Activated naive CD4-positive, alpha-beta T cell treated with anti-CD3 and anti-CD28 coated beads for 36 hours (primary cell): ENCODE results near the gene ZRANB1. TPM values are rescaled to one million over a fixed set of nuclear protein-coding genes. Genes with fewer than 3 reads are reported as not detected.
A peak's percentile ranks its signal among the peaks of the same experiment; 100 is the strongest.
"Not testable (repeated sequence)": the region's sequence is repeated elsewhere in the genome, so short reads cannot be mapped to it uniquely, and the experiment has no call there.

ENCODE experiments used
- CTCF ChIA-PET: fragments of 350-600 bp; sonication (Branson Sonifier 250); formaldehyde crosslinking; loops from one replicate; lab custom pipeline; 2021; ENCODE audit warnings: antibody characterized with exemption; lab: Charles Lee
- DNase-seq: peaks from one replicate; pipeline ENCODE4 v3.0.0-alpha.2; 2020
- H3K27ac Mint-ChIP-seq: one replicate; pipeline ENCODE4 v1.8.0; 2021; ENCODE audit warnings: mild to moderate bottlenecking, mixed read lengths
- H3K27me3 Mint-ChIP-seq: one replicate; pipeline ENCODE4 v1.8.0; 2021; ENCODE audit warnings: low read depth, mixed read lengths
- H3K36me3 Mint-ChIP-seq: one replicate; pipeline ENCODE4 v1.8.0; 2021; ENCODE audit warnings: low read depth, mixed read lengths
- H3K4me1 Mint-ChIP-seq: one replicate; pipeline ENCODE4 v1.8.0; 2021; ENCODE audit warnings: low read depth, mixed read lengths
- H3K4me3 Mint-ChIP-seq: one replicate; pipeline ENCODE4 v1.8.0; 2021; ENCODE audit warnings: mild to moderate bottlenecking, moderate library complexity, mixed read lengths
- H3K9me3 Mint-ChIP-seq: one replicate; pipeline ENCODE4 v1.8.0; 2021; ENCODE audit warnings: mixed read lengths
- intact Hi-C: fragments of 100-400 bp; cut with micrococcal nuclease; formaldehyde crosslinking; loops from one replicate; pipeline ENCODE4 v1.15.1; 2023
- total RNA-seq, 2 experiments: library from RNA; stranded (reverse); gene quantifications; one replicate each; pipeline ENCODE4 v1.2.3, GENCODE V29; 2021

The ZRANB1 gene
- total RNA-seq, 2 experiments from 2014 or later: 10.1 to 10.8 TPM

- no peak for DNase-seq
- peaks cover 5% of the 10 kb centered on the region for H3K27me3 Mint-ChIP-seq
- intact Hi-C loops: no loop called here
- no peak overlapping the region for H3K4me3 Mint-ChIP-seq
- no peaks in the 10 kb centered on the region for H3K9me3 Mint-ChIP-seq
- H3K4me1 Mint-ChIP-seq: peaks cover 9% of the 10 kb centered on the region
- no peak overlapping the region for H3K27ac Mint-ChIP-seq
- no peaks in the 10 kb centered on the region for H3K36me3 Mint-ChIP-seq
- CTCF ChIA-PET: interaction anchor here (0.6 kb wide), 1 partner anchor 42 kb away, joined by 5 read pairs; no protein-coding TSS in a partner anchor
These were observed 29.6 kb upstream of the ZRANB1 start for GRCh38 chr10:124912101-124912886.

- Mint-ChIP-seq H3K4me3 (no peak overlapping the region), H3K27ac (no peak overlapping the region), H3K9me3 (no peaks in the 10 kb centered on the region), H3K4me1 (peaks cover 13% of the 10 kb centered on the region), H3K36me3 (no peaks in the 10 kb centered on the region), H3K27me3 (peaks cover 2% of the 10 kb centered on the region)
- DNase-seq: no peak
- intact Hi-C loops: no loop called here
- CTCF ChIA-PET: no interaction called here
These were observed 28.8 kb upstream of the ZRANB1 start for GRCh38 chr10:124913167-124913566.

- H3K9me3 Mint-ChIP-seq, H3K27me3 Mint-ChIP-seq, H3K4me3 Mint-ChIP-seq, DNase-seq, CTCF ChIA-PET, intact Hi-C loops, H3K36me3 Mint-ChIP-seq, H3K27ac Mint-ChIP-seq: not testable (repeated sequence)
- peaks cover 22% of the 10 kb centered on the region for H3K4me1 Mint-ChIP-seq
These were observed 27.5 kb upstream of the ZRANB1 start for GRCh38 chr10:124914398-124914797.

DNA sequence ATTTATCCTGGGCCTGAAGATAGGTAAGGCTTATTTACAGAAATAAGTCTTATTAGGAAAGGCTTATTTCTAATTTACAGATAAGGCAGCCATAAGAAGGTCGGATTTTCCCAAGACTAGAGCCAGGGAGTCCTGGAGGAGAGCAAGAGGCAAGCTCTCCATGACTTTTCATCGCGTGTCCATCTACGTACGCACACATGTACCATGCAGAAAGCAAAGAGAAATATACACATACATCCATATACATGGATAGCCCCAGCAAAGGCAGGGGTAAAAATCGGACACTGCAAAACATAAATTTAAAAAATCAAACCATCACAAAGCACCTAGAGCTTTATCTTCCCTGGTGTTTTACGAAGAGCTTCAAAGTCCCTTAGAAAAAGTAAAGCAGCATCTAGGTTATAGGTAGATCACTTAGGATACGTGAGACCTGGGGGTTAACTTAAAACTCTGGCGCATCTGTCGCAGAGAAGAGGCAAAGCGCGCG, 25.8 kb upstream of the ZRANB1 start:
- peak overlapping the region; percentile 85 for H3K27ac Mint-ChIP-seq
- no peaks in the 10 kb centered on the region for H3K27me3 Mint-ChIP-seq
- CTCF ChIA-PET: interaction anchor here (0.6 kb wide), 1 partner anchor 499 kb away, joined by 3 read pairs; no protein-coding TSS in a partner anchor
- H3K36me3 Mint-ChIP-seq: peaks cover 1% of the 10 kb centered on the region
- peak overlapping the region; percentile 83 for H3K4me3 Mint-ChIP-seq
- intact Hi-C loops: loop anchor here (1.0 to 5.0 kb wide), 7 partner anchors 114 to 1764 kb away; partner anchors contain the start of genes BCCIP, BUB3, EDRF1 and LHPP
- H3K4me1 Mint-ChIP-seq: peaks cover 35% of the 10 kb centered on the region
- no peak for DNase-seq
- H3K9me3 Mint-ChIP-seq: no peaks in the 10 kb centered on the region

DNA sequence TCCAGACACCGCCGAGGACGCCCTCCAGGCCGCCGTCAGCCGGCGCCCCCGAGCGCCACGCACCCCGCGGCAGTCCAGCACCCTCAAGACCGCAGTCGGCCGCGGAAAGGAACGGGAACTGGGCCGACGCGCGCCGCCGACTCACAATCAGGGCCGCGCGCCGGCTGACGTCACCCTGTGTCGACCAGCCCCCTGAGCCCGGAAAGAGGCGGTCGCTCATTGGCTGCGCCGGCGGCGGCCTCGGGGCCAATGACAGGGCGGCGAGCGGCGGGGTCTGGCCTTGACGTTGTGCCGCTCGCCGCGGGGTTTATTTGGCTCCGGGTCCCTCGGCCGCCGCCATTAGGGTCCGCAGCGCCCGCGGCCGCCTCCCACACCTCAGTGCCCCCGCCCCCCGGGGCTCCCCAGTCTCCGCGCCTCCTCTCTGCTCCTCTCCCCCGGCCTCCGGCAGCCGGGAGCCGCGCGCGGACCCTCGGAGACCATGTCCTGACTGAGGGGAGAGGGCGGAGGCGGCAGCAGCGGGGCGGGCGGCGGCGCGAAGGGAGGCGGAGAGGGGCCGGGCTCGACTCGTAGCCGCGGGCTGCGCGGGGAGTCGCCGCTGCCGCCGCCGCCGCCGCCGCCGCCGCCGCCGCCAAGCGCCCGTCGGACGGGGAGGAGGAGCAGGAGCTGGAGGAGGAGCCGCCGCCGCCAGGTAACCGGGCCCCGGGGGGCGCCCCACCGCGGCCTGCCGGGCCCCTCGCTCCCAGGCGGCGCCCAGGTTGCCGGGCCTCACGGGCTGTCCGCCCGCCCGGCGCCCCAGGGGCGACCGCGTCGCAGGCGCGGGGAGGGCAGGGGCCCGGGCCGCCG, 25.1 kb upstream of the ZRANB1 start:
- Mint-ChIP-seq H3K27me3 (no peaks in the 10 kb centered on the region), H3K36me3 (peaks cover 1% of the 10 kb centered on the region), H3K4me1 (peaks cover 36% of the 10 kb centered on the region), H3K27ac (peak overlapping the region; percentile 85), H3K9me3 (no peaks in the 10 kb centered on the region), H3K4me3 (peak overlapping the region; percentile 83)
- peak; percentile 97 for DNase-seq
- CTCF ChIA-PET: no interaction called here
- intact Hi-C loops: loop anchor here (1.0 to 5.0 kb wide), 7 partner anchors 115 to 1765 kb away; partner anchors contain the start of genes BCCIP, BUB3, EDRF1 and LHPP

DNA sequence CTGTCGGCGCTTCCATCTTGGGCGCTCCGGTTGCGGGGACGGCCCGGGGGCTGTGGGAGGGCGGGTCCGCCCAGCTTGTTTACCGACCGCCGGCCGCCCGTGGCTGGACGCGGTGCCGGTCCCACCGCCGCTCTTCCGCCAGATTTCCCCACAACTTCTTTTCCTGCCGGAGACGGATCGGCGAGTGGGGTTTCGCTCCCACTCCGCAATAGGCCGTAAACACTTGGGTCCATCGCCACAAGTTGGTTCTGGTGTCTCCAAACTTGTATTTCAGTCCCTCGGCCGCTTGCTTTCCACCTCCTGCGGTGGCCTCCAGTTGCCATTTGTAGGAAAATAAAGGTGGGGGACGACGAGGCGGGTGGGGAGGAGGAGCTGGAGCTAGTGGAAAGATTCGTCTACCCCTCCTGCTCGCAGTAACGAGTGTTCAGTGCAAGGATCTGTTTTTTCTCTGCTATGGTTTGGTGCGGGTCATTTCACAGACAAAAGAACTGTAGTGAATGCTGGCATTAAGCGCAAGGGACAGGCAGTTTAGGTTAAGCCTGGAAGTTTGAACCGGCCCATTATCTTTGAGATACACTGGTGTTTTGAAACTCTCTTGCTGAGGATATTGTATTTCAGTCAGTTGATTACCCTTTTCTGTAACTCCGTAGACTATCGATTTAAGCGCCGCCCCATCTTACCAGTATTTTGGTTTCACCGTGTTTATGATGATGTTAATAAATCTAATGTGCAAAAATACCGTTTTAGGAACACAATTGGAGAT, 24.3 kb upstream of the ZRANB1 start:
- intact Hi-C loops: loop anchor here (2.0 to 5.0 kb wide), 3 partner anchors 19 to 1765 kb away; partner anchors contain the start of gene BUB3
- Mint-ChIP-seq H3K27me3 (no peaks in the 10 kb centered on the region), H3K36me3 (peaks cover 1% of the 10 kb centered on the region), H3K4me3 (peak overlapping the region; percentile 81), H3K9me3 (no peaks in the 10 kb centered on the region), H3K27ac (peak overlapping the region; percentile 89), H3K4me1 (peaks cover 34% of the 10 kb centered on the region)
- peak; percentile 44 for DNase-seq
- CTCF ChIA-PET: no interaction called here

GRCh38 chr10:124918191-124918830, 23.6 kb upstream of the ZRANB1 start:
- H3K36me3 Mint-ChIP-seq: peaks cover 3% of the 10 kb centered on the region
- H3K9me3 Mint-ChIP-seq: no peaks in the 10 kb centered on the region
- intact Hi-C loops: loop anchor here (2.0 to 5.0 kb wide), 2 partner anchors 18 to 1766 kb away; partner anchors contain the start of gene BUB3
- no peaks in the 10 kb centered on the region for H3K27me3 Mint-ChIP-seq
- H3K4me1 Mint-ChIP-seq: peaks cover 34% of the 10 kb centered on the region
- CTCF ChIA-PET: no interaction called here
- peak overlapping the region; percentile 81 for H3K4me3 Mint-ChIP-seq
- DNase-seq: peak; percentile 10
- peak overlapping the region; percentile 89 for H3K27ac Mint-ChIP-seq

GRCh38 chr10:124918906-124919305, 23.0 kb upstream of the ZRANB1 start:
- CTCF ChIA-PET: no interaction called here
- Mint-ChIP-seq H3K27me3 (no peaks in the 10 kb centered on the region), H3K9me3 (no peaks in the 10 kb centered on the region), H3K27ac (peak overlapping the region; percentile 8), H3K4me1 (peaks cover 34% of the 10 kb centered on the region), H3K4me3 (peak overlapping the region; percentile 43), H3K36me3 (peaks cover 3% of the 10 kb centered on the region)
- no peak for DNase-seq
- intact Hi-C loops: loop anchor here (2.0 to 5.0 kb wide), 2 partner anchors 18 to 1767 kb away; partner anchors contain the start of gene BUB3

DNA sequence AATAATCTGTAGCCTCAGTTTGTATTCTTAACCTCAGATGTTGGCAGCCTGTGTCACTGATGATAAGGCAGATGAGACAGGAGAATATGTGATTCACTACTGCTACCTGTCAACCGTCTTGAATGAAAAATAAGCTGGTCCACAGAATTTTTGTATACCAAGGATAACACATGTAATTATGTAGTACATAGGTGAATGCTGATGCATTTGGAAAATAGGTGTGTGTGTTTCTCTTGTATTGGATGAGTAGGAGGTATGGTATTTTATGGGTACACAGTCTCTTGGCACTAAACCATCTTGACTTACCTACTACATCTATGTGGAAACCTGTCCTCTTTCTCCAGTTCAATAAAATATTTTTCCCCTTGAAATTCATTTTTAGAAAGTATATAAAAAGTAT, 20.7 kb upstream of the ZRANB1 start:
- H3K9me3 Mint-ChIP-seq: no peaks in the 10 kb centered on the region
- H3K4me3 Mint-ChIP-seq: no peak overlapping the region
- peaks cover 3% of the 10 kb centered on the region for H3K36me3 Mint-ChIP-seq
- CTCF ChIA-PET: no interaction called here
- H3K27me3 Mint-ChIP-seq: no peaks in the 10 kb centered on the region
- intact Hi-C loops: no loop called here
- peaks cover 43% of the 10 kb centered on the region for H3K4me1 Mint-ChIP-seq
- no peak for DNase-seq
- no peak overlapping the region for H3K27ac Mint-ChIP-seq

DNA sequence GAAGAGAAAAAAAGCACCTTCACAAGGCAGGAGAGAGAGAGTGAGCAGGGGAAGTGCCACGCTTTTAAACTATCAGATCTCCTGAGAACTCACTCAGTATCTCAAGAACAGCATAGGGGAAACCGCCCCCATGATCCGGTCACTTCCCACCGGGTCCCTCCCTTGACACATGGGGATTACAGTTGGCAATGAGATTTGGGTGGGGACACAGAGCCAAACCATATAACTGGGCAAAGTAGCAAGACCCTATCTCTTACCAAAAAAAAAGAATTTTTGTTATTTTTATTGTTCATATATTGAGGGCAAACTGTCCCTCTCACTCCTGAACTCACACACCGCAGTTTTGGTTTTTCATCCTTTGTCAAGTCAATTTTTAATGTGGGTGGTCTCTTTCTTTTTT, 18.2 kb upstream of the ZRANB1 start:
- Mint-ChIP-seq H3K36me3 (peaks cover 12% of the 10 kb centered on the region), H3K27me3 (no peaks in the 10 kb centered on the region), H3K4me1 (peaks cover 42% of the 10 kb centered on the region), H3K27ac (no peak overlapping the region), H3K9me3 (no peaks in the 10 kb centered on the region), H3K4me3 (no peak overlapping the region)
- intact Hi-C loops: no loop called here
- CTCF ChIA-PET: no interaction called here
- no peak for DNase-seq

- CTCF ChIA-PET: no interaction called here
These were observed 15.4 kb upstream of the ZRANB1 start for GRCh38 chr10:124926548-124926947.

More at GRCh38 chr10:124926548-124926947, 15.4 kb upstream of the ZRANB1 start:
- Mint-ChIP-seq H3K9me3 (no peaks in the 10 kb centered on the region), H3K27me3 (no peaks in the 10 kb centered on the region), H3K36me3 (peaks cover 14% of the 10 kb centered on the region), H3K27ac (no peak overlapping the region), H3K4me1 (peaks cover 24% of the 10 kb centered on the region), H3K4me3 (no peak overlapping the region)
- intact Hi-C loops: no loop called here
- no peak for DNase-seq
